Aorta (tissue), 5 donors: ENCODE measurements around the gene MUC4. TPM values are rescaled to one million over a fixed set of nuclear protein-coding genes. Genes with fewer than 3 reads are reported as not detected.
"Not testable (repeated sequence)": the region's sequence is repeated elsewhere in the genome, so short reads cannot be mapped to it uniquely, and the experiment has no call there.

ENCODE experiments used
- ATAC-seq: fragments of 200-7000 bp; cut with Tn5 transposase; one replicate; pipeline ENCODE4 v1.9.1; 2022; ENCODE audit warnings: moderate library complexity; ENCODE audit not compliant: low FRiP score
- DNase-seq, 2 donors: peaks; one replicate each; pipeline ENCODE4 v3.0.0-alpha.2; 2020
- H3K27ac ChIP-seq, 2 donors: one replicate each; pipeline ENCODE4 v1.5.1; 2013; ENCODE audit warnings: low read length in 2 of 2, mild to moderate bottlenecking in 2 of 2, moderate library complexity in 2 of 2, control low read depth in 1 of 2, inconsistent platforms in 1 of 2, low read depth in 1 of 2
- H3K27me3 ChIP-seq, 2 donors: one replicate each; pipeline ENCODE4 v1.6.1; 2013; ENCODE audit warnings: control low read depth in 1 of 2, low read length in 1 of 2, mild to moderate bottlenecking in 1 of 2, moderate library complexity in 1 of 2; ENCODE audit not compliant: insufficient read depth in 2 of 2, control insufficient read depth in 1 of 2
- H3K36me3 ChIP-seq, 2 donors: one replicate each; pipeline ENCODE4 v1.6.1; 2013; ENCODE audit warnings: control low read depth in 1 of 2, low read length in 1 of 2, mild to moderate bottlenecking in 1 of 2; ENCODE audit not compliant: insufficient read depth in 2 of 2, control insufficient read depth in 1 of 2
- H3K4me1 ChIP-seq, 2 donors: one replicate each; pipeline ENCODE4 v1.6.1; 2013; ENCODE audit warnings: low read length in 2 of 2, control low read depth in 1 of 2, mild to moderate bottlenecking in 1 of 2, moderate library complexity in 1 of 2; ENCODE audit not compliant: insufficient read depth in 2 of 2, control insufficient read depth in 1 of 2
- H3K4me3 ChIP-seq, 2 donors: one replicate each; pipeline ENCODE4 v1.5.1; 2013; ENCODE audit warnings: low read length in 2 of 2, control low read depth in 1 of 2, mild to moderate bottlenecking in 1 of 2
- H3K9me3 ChIP-seq: one replicate; pipeline ENCODE4 v1.6.1; 2013; ENCODE audit warnings: mild to moderate bottlenecking, low read length; ENCODE audit not compliant: control insufficient read depth
- WGBS, 2 donors: extraction: QIAGEN DNeasy Blood & Tissue Kit; methylation state at CpG; one replicate each; pipeline ENCODE4 v1.1.7; 2013; 5-methylcytosine and 5-hydroxymethylcytosine counted together
- intact Hi-C, 2 donors: fragments of 100-400 bp; cut with DNase I; formaldehyde crosslinking; loops; one replicate each; pipeline versions ENCODE4 v1.14.2 to v1.15.0; 2022
- polyA plus RNA-seq, 2 donors: library from polyadenylated mRNA; stranded (reverse); fragments of 200-250 nt; gene quantifications; one replicate each; pipeline ENCODE4 v1.2.3, GENCODE V29; 2013
- total RNA-seq, 2 donors: library from RNA; stranded (reverse); fragmentation: NEBNext Ultra II Directional; extraction: Animal tissue kit (Norgen Biotek cat#: 25700); gene quantifications; one replicate each; pipeline ENCODE4 v1.2.1, GENCODE V29; 2021
- donor health status: healthy with polysubstance abuse.
- donor health status: Bipolar disorder and iron deficiency.
- donor health status: DM: no; HTN: no; CAD: no.
- donor health status: DM: no; HTN: no; CAD: no.
- donor health status: DM: yes; HTN: yes; CAD: no.

MUC4 gene
- total and polyA plus RNA-seq, 4 donors: 0.06 to 0.25 (median 0.08) TPM; not detected in 1

- H3K36me3 ChIP-seq, H3K4me1 ChIP-seq, H3K4me3 ChIP-seq, H3K9me3 ChIP-seq, intact Hi-C loops, H3K27ac ChIP-seq, ATAC-seq, H3K27me3 ChIP-seq: not testable (repeated sequence)
- 90 to 92% methylated on average over 14 of the region's 14 CpGs for WGBS, 2 donors
- peak; percentile 44 to 52 for DNase-seq
Observed at GRCh38 chr3:195784031-195784430, 27.7 kb downstream of the MUC4 start.

- H3K4me1 ChIP-seq, H3K27me3 ChIP-seq, H3K9me3 ChIP-seq, H3K4me3 ChIP-seq, H3K36me3 ChIP-seq, intact Hi-C loops, H3K27ac ChIP-seq, ATAC-seq: not testable (repeated sequence)
- WGBS, 2 donors: 88 to 93% methylated on average over 9 to 12 of the region's 12 CpGs
- peak; percentile 26 to 39 for DNase-seq
Observed at GRCh38 chr3:195781236-195781635, 30.5 kb downstream of the MUC4 start.

GRCh38 chr3:195777975-195778374, 33.8 kb downstream of the MUC4 start:
- Histone ChIP-seq H3K27ac (no peak overlapping the region), H3K4me3 (no peak overlapping the region), H3K9me3 (no peaks in the 10 kb centered on the region), H3K36me3 (no peaks in the 10 kb centered on the region), H3K27me3 (no peaks in the 10 kb centered on the region), H3K4me1 (no peaks in the 10 kb centered on the region)
- ATAC-seq (no peak), DNase-seq (peak; percentile 37 to 44)
- WGBS, 2 donors: 81 to 82% methylated on average over 11 of the region's 11 CpGs
- intact Hi-C loops: no loop called here

DNA sequence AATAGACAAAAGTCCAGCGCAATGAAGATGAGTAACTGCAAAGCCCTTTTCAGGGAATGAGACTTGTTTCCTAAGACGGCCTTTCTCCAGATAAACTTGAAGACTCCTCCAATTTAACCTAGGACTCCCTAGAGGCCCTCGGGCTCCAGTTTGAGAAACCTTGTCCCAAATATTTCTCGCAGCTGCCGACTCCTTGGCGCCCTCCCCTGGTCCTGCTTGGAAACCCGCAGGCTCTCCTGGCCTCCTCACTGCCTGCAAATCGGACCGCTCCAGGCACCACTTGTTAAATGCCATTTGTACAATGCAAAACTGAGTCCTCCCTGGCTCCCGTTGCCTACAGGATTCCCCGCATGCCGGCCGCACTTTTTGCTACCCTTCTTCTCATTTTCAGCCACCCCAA, 36.8 kb downstream of the MUC4 start:
- WGBS, 2 donors: 32 to 36% methylated on average over 13 of the region's 13 CpGs
- no peaks in the 10 kb centered on the region for H3K9me3 ChIP-seq
- no peak for ATAC-seq
- H3K27ac ChIP-seq: no peak overlapping the region
- H3K4me1 ChIP-seq: no peaks in the 10 kb centered on the region
- no peaks in the 10 kb centered on the region for H3K36me3 ChIP-seq
- no peak overlapping the region for H3K4me3 ChIP-seq
- DNase-seq: peak; percentile 57 to 76
- H3K27me3 ChIP-seq: no peaks in the 10 kb centered on the region
- intact Hi-C loops: no loop called here

DNA sequence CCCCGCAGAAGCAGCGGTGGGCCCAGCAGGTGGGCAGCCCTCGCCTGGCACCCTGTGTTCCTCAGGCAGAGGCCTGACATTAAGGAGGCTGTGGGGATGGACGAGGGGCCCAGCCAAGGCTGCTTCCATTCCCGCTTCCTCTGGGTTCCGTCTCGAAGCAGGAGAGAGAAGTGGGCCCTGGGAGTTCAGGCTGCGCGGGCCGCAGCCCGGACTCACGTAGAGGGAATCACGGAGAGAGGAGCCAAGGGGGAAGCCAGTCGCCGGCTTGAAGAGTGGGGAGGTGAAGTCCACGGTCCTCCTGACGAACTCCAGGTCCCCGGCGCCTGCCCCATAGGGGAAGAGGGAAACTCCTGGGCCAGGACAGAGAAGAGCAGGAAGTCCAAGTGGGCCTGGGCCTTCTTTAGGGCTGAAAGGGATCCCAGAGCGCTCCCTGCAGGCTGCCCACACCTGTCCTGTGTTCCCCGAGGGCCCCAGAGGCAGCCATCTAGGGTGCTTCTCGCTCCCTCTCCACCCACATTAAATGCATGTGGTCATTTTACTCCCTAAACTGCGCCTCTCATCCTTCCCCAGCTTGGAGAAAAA, 37.7 kb downstream of the MUC4 start:
- 90 to 91% methylated on average over 20 to 23 of the region's 23 CpGs for WGBS, 2 donors
- intact Hi-C loops: no loop called here

GRCh38 chr3:195771646-195772300, 40.0 kb downstream of the MUC4 start:
- H3K4me1 ChIP-seq: no peaks in the 10 kb centered on the region
- H3K27me3 ChIP-seq: no peaks in the 10 kb centered on the region
- H3K9me3 ChIP-seq: no peaks in the 10 kb centered on the region
- no peak overlapping the region for H3K27ac ChIP-seq
- ATAC-seq (no peak), DNase-seq (peak; percentile 24 to 57)
- WGBS, 2 donors: 89% methylated on average over 14 of the region's 14 CpGs
- no peaks in the 10 kb centered on the region for H3K36me3 ChIP-seq
- H3K4me3 ChIP-seq: no peak overlapping the region
- intact Hi-C loops: no loop called here

More for the DNA sequence above, 37.7 kb downstream of the MUC4 start:
- Histone ChIP-seq H3K9me3 (no peaks in the 10 kb centered on the region), H3K4me3 (no peak overlapping the region), H3K4me1 (no peaks in the 10 kb centered on the region), H3K27me3 (no peaks in the 10 kb centered on the region), H3K36me3 (no peaks in the 10 kb centered on the region), H3K27ac (no peak overlapping the region)
- DNase-seq: peak; percentile 34 to 61
- no peak for ATAC-seq

DNA sequence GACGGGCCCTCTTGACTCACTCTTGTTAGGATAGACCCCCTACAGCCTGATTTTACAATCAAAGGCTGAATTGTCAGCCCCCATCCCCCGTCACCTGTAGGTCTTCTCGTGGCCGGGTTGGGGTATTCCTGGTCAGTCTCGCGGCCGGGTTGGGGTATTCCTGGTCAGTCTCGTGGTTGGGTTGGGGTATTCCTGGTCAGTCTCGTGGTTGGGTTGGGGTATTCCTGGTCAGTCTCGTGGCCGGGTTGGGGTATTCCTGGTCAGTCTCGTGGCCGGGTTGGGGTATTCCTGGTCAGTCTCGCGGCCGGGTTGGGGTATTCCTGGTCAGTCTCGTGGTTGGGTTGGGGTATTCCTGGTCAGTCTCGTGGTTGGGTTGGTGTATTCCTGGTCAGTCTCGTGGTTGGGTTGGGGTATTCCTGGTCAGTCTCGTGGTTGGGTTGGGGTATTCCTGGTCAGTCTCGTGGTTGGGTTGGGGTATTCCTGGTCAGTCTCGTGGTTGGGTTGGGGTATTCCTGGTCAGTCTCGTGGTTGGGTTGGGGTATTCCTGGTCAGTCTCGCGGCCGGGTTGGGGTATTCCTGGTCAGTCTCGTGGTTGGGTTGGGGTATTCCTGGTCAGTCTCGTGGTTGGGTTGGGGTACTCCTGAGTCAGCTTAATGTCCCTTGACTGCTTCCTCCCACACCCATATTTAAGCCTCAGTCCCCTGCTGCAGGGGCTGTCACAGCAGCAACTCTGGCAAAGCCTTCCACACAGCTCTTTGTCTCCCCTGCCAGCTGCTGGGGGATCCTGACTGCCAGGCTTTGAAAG, 40.7 kb downstream of the MUC4 start:
- H3K4me1 ChIP-seq, H3K36me3 ChIP-seq, H3K27ac ChIP-seq, intact Hi-C loops, ATAC-seq, H3K27me3 ChIP-seq, H3K4me3 ChIP-seq, H3K9me3 ChIP-seq: not testable (repeated sequence)
- WGBS, 2 donors: 94 to 97% methylated on average over 24 of the region's 28 CpGs
- DNase-seq: peak; percentile 6 to 69

GRCh38 chr3:195770081-195770840, 41.5 kb downstream of the MUC4 start:
- DNase-seq: peak; percentile 11 to 56
- 77 to 79% methylated on average over 16 of the region's 16 CpGs for WGBS, 2 donors

More at GRCh38 chr3:195770081-195770840, 41.5 kb downstream of the MUC4 start:
- no peaks in the 10 kb centered on the region for H3K36me3 ChIP-seq
- H3K4me1 ChIP-seq: no peaks in the 10 kb centered on the region
- H3K9me3 ChIP-seq: no peaks in the 10 kb centered on the region
- intact Hi-C loops: no loop called here
- H3K27ac ChIP-seq: no peak overlapping the region
- ATAC-seq: no peak
- no peaks in the 10 kb centered on the region for H3K27me3 ChIP-seq
- no peak overlapping the region for H3K4me3 ChIP-seq
